KOPT-K1 (cell line): ENCODE measurements around the gene LMX1B.

ENCODE experiments used
- H3K27ac ChIP-seq: fragments of 200-600 bp; sonication (generic); 2 replicates; pipeline ENCODE4 v1.5.1; 2016; ENCODE audit warnings: antibody characterized with exemption, mild to moderate bottlenecking, low read depth, low read length; ENCODE audit not compliant: poor library complexity, severe bottlenecking
- H3K36me3 ChIP-seq: fragments of 200-600 bp; sonication (generic); 2 replicates; pipeline ENCODE4 v1.5.1; 2017; ENCODE audit warnings: antibody characterized with exemption, mild to moderate bottlenecking, low read length, moderate library complexity; ENCODE audit not compliant: insufficient read depth
- H3K9me3 ChIP-seq: fragments of 200-600 bp; sonication (generic); 2 replicates; pipeline ENCODE4 v1.5.1; 2017; ENCODE audit warnings: antibody characterized with exemption, low read length, mild to moderate bottlenecking; ENCODE audit not compliant: insufficient read depth, poor library complexity, severe bottlenecking

The LMX1B gene

GRCh38 chr9:126620478-126620877, 6.8 kb downstream of the LMX1B start:
- no peaks in the 10 kb centered on the region for H3K9me3 ChIP-seq

GRCh38 chr9:126621061-126621918, 7.6 kb downstream of the LMX1B start:
- Histone ChIP-seq H3K9me3 (no peaks in the 10 kb centered on the region), H3K27ac (no peak overlapping the region), H3K36me3 (no peaks in the 10 kb centered on the region)

More at GRCh38 chr9:126620478-126620877, 6.8 kb downstream of the LMX1B start:
- Histone ChIP-seq H3K27ac (no peak overlapping the region), H3K36me3 (no peaks in the 10 kb centered on the region)

DNA sequence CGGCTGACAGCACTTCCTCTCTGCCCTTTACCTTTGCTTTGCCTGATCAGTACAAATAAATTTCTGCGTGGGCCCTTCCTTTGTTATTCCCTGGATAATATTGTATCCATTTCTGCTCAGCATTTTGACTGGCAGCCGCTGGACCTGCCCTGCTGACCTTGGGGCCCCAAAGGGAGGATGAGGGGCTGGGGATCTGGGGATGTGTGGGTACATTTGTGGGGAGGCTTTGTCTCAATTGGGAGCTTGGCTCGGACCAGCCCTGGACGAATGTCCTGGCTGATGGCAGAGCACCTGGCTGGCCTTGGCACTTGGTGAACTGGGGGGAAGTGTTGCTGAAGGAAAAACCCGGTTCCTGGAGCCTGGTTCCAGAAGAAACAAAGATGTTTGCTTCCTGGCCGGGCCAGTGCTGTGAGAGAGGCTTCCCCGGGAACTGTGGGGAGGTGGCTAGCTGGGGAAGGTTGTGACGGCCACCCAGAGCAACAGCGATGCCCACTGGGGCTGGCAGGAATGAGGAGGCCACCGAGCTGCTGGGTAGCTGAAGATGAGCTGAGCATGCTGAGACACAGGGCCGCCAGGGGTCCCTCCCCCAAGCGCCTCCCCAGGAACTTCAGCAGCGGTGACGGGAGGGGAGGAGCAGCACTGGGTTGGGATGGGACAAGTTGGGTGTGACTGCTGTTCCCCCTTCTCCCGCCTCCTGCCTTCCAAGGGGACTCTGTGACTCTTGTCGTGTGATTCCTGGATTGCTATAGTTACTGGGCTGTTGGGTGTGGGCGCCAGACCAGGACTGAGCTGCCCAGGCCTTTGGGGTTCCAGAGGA, 8.4 kb downstream of the LMX1B start:
- Histone ChIP-seq H3K36me3 (no peaks in the 10 kb centered on the region), H3K27ac (no peak overlapping the region), H3K9me3 (no peaks in the 10 kb centered on the region)

- Histone ChIP-seq H3K36me3 (no peaks in the 10 kb centered on the region), H3K27ac (no peak overlapping the region), H3K9me3 (no peaks in the 10 kb centered on the region)
Measured at GRCh38 chr9:126623314-126623666, 9.6 kb downstream of the LMX1B start.

DNA sequence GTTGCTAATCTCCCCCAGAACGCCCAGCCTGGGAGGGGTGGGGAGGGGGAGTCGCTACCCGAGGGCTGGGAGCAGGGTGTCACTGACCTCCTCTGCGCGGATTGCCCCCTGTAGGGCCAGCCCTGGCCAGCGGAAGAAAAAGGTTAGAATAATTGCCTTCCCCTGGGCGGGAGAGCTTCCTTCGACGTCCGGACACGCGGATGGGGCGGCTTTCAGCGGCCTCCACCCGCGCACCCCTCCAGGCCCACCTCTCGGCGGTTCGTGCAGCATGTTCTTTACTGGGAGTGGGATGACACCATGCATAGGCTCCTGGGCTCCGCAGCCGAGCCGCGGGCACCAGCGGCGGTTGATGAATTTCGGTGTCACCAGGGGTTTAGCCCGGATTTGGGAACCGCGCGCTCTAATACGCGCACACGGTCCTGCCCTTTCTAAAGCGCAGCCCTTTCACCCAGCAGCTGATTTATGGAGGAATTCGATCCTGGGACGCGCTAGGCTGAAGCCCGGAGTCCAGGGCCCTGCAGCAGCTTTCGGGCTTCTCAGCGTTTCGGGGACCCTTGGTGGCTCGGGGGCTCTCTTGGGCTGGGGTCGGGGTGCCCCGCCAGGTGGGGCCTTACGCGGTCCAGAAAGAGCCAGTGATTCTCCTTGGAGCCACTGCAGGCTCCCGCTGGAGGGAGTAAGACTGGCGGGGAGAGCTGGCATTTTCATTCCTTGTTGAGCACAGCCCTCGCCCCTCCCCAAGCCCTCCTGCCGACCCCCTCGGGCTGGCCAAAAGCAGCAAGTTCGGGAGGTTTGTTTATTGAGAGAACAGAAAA, 10.1 kb downstream of the LMX1B start:
- Histone ChIP-seq H3K9me3 (no peaks in the 10 kb centered on the region), H3K27ac (no peak overlapping the region), H3K36me3 (no peaks in the 10 kb centered on the region)

GRCh38 chr9:126624479-126624826, 10.7 kb downstream of the LMX1B start:
- H3K9me3 ChIP-seq: no peaks in the 10 kb centered on the region
- H3K27ac ChIP-seq: no peak overlapping the region
- H3K36me3 ChIP-seq: no peaks in the 10 kb centered on the region

- H3K27ac ChIP-seq: no peak overlapping the region
- no peaks in the 10 kb centered on the region for H3K9me3 ChIP-seq
- H3K36me3 ChIP-seq: no peaks in the 10 kb centered on the region
Measured at GRCh38 chr9:126624912-126625311, 11.2 kb downstream of the LMX1B start.

DNA sequence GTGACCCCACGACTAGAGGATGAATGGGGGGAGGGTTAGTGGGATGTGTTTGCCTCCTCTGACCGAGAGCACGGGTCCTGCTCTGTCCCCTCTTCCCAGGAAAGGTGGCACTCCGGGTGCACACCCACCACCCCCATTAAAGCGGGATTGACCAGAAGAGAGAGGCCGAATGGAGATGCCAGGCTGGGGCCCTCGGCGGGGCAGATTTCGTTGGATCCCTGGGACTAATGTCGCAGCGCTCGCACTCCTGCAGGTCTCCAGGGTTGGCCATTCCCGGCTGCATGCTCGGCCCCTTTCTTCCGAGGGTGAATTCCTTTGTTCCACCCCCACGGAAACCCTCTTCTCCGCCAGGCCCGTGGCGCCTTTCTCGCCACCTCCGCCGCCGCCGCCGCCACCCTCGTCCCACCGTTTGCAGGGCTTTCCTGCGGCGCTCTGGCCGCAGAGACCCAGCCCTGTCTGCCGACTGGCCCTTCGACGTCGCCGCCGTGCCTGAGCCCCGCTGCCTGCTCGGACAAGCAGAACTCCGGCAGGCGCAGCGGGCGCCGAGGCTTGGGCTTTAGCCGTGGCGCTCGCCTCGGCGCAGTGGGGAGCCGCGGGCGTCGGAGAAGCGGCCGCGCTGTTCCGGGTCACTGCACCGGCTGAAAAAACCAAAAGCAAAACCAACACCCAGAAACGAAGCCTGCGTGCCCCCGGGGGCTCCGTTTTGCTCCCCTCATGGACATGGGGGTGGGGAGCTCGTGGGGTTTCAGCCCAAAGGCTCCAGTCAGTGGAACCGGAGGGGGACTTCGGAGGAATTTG, 11.8 kb downstream of the LMX1B start:
- no peak overlapping the region for H3K27ac ChIP-seq
- no peaks in the 10 kb centered on the region for H3K36me3 ChIP-seq
- H3K9me3 ChIP-seq: no peaks in the 10 kb centered on the region

DNA sequence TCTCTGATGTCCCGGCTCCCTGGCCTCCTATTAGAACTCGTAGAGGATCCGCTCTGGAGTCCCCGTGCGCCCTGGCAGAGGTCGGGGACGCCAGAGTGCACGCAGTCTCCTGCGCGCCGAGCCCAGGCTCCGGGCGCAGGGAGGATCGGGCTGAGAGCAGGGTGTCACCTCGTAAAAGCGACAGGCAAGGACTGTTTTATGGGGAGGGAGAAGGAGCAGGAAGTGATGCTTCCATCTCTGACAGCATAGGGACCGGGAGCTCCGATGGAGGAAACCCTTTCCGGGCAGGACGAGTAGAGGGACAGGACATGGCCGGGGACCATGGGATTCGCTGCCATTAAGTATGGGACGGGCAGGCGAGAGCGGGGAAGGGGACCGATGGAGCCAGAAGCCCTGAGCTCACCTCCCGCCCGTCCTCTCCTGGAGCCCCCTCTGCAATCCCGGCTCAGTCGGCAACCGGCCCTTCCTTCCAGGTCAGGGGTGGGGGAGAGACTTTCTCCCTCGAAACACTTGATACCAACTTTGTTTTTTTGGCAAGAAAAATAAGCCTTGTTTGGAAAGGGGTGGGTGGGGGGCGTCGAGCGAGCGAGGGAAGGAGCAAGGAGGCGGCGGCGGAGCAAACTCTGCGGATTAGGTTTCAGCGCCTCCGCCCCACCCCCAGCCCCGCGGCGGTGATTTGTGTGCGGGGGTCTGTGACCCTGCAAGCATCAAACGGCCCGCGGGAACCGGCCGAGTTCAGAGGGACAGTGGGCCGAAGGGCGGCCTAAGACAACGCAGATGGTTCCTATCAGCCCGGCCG, 12.6 kb downstream of the LMX1B start:
- no peak overlapping the region for H3K27ac ChIP-seq
- H3K9me3 ChIP-seq: no peaks in the 10 kb centered on the region
- H3K36me3 ChIP-seq: no peaks in the 10 kb centered on the region

- Histone ChIP-seq H3K9me3 (no peaks in the 10 kb centered on the region), H3K36me3 (no peaks in the 10 kb centered on the region), H3K27ac (no peak overlapping the region)
Measured at GRCh38 chr9:126626926-126627233, 13.2 kb downstream of the LMX1B start.

DNA sequence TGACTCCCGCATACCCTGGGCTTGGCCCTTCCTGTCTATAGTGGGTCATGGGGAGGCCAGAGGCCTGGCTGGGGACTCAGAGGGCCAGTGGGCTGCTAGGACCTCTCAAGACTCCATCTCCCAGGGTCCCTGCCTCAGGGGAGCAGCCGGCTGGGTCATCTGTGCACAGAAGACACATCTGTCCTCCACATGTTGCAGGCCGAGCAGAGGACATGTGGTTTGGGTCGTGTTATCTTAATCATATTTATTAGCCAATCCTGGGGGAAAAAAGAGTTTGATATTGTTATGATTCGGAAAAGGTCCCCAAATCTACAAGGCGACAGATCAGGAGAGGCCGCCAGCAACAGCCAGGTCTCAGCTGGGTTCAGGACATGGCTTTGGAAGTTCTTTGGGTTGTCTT, 14.4 kb downstream of the LMX1B start:
- H3K9me3 ChIP-seq: no peaks in the 10 kb centered on the region
- H3K27ac ChIP-seq: no peak overlapping the region
- no peaks in the 10 kb centered on the region for H3K36me3 ChIP-seq

GRCh38 chr9:126628969-126629674, 15.4 kb downstream of the LMX1B start:
- H3K36me3 ChIP-seq: no peaks in the 10 kb centered on the region
- no peak overlapping the region for H3K27ac ChIP-seq
- H3K9me3 ChIP-seq: no peaks in the 10 kb centered on the region

DNA sequence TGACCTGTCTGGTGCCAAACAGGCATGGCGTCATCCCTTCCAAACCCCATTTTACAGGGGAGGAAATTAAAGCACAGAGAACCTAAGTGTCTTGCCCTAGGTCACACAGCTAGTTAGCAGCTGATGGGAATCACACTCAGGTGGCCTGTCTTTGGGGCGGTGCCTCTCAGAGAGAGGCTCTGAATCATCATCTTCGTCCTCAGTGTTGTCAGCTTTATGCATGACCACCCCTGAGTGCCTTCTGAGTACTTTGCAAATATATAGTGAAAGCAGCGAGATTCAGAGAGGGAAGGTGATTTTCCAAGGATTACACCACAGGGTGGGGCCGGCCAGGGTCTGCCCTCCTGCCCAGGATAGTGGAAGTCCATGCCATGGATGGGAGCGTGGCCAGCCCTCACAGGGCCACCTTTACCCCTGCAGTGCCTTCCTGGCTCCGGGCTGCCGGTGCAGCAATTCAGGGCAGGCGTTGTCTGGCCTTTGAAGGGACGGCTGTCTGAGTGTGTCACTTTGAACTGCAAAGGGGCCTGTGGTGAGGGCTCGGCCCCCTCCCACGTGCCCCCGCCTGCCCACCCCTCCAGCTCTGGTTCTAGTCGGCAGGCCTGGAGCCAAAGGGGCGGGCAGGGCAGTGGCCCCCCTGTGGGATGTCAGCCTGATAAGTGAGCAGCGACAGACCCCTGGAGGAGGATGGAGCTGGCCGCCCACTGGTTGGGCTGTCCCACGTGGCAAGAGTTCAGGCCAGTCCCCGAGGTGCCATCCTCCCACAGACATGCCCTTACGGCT, 16.9 kb downstream of the LMX1B start:
- no peak overlapping the region for H3K27ac ChIP-seq
- H3K36me3 ChIP-seq: no peaks in the 10 kb centered on the region
- H3K9me3 ChIP-seq: no peaks in the 10 kb centered on the region
